Thymus (tissue), 11 donors: Measurements from ENCODE around the gene TECTA. TPM values are rescaled to one million over a fixed set of nuclear protein-coding genes. Genes with fewer than 3 reads are reported as not detected.
"Not testable (repeated sequence)": the region's sequence is repeated elsewhere in the genome, so short reads cannot be mapped to it uniquely, and the experiment has no call there.

ENCODE experiments used
- DNase-seq, 9 donors: peaks; one replicate each; pipeline ENCODE4 v3.0.0-alpha.2; 2013; ENCODE audit warnings: low spot score in 9 of 9, low read depth in 6 of 9, missing footprints in 1 of 9
- H3K27ac ChIP-seq, 2 donors: one replicate each; pipeline ENCODE4 v1.5.1; 2013; ENCODE audit warnings: control low read depth in 1 of 2, low read depth in 1 of 2, low read length in 1 of 2, mild to moderate bottlenecking in 1 of 2, moderate library complexity in 1 of 2
- H3K27me3 ChIP-seq, 2 donors: one replicate each; pipeline ENCODE4 v1.5.1; 2013; ENCODE audit warnings: low read length in 1 of 2; ENCODE audit not compliant: control insufficient read depth in 2 of 2, insufficient read depth in 1 of 2
- H3K36me3 ChIP-seq, 2 donors: one replicate each; pipeline ENCODE4 v1.5.1; 2013; ENCODE audit warnings: low read length in 1 of 2, mild to moderate bottlenecking in 1 of 2, moderate library complexity in 1 of 2; ENCODE audit not compliant: control insufficient read depth in 2 of 2, insufficient read depth in 2 of 2
- H3K4me1 ChIP-seq, 2 donors: one replicate each; pipeline ENCODE4 v1.5.1; 2013; ENCODE audit warnings: low read length in 2 of 2; ENCODE audit not compliant: control insufficient read depth in 2 of 2, insufficient read depth in 2 of 2
- H3K4me3 ChIP-seq, 2 donors: one replicate each; pipeline ENCODE4 v1.5.1; 2013; ENCODE audit warnings: low read length in 2 of 2, control low read depth in 1 of 2, mild to moderate bottlenecking in 1 of 2
- H3K9me3 ChIP-seq, 2 donors: one replicate each; pipeline ENCODE4 v1.5.1; 2013; ENCODE audit warnings: low read length in 1 of 2, mild to moderate bottlenecking in 1 of 2; ENCODE audit not compliant: control insufficient read depth in 2 of 2, insufficient read depth in 1 of 2
- WGBS: extraction: QIAGEN DNeasy Blood & Tissue Kit; methylation state at CpG from one replicate; pipeline ENCODE4 v1.1.7; 2013; 5-methylcytosine and 5-hydroxymethylcytosine counted together
- polyA plus RNA-seq: library from polyadenylated mRNA; stranded (reverse); fragments of 200-250 nt; gene quantifications from one replicate; pipeline ENCODE4 v1.2.3, GENCODE V29; 2013
- total RNA-seq: library from RNA; stranded (reverse); fragments of 120-200 nt; gene quantifications from one replicate; pipeline ENCODE4 v1.2.4, GENCODE V29; 2013
- donor health status: healthy.

The TECTA gene
- total and polyA plus RNA-seq, 2 donors, result 0.19 to 0.71 TPM

DNA sequence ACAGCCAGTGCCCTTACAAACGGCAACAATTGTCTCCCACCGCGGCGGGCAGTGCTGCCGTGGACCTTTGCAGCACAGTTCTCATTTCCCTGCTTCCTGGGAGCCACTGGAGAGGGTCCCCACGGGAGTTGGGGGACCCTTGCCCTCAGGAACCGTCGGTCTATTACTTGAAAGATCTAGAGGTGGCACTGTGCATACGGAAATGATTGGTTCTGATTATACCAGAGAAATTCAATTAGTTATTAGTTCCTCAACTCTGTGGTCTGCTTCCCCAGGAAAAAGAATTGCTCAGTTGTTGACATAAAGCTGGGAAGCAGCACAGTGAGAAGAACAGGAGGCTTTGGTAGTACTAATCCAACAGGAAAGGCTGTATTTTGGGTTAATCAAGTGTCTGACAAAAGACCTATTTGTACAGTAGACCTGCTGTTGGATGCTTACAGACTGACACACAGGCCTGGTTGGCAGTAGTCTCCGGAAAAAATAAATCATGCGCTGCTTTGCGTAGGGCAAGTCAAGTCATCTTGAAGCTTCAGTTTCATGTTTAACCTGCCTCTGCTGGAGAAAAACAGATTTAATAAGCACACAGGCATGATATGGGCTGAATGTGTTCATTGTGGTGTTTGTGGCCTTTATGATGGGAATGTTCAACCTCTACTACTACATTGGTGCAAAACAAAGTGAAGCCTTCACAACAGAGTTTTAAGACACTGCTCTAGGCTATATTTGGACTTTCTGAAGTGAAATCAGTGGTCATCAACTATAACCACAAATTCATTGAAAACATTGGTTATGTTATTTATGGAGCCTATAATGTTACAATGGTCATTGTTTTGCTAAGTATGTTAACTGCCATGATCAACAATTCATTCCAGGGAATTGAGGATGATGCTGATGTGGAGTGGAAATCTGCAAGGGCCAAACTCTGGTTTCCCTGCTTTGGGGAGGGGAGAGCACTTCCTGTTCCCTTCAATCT lies 136.9 kb downstream of the TECTA start:
- H3K27ac ChIP-seq, result peak overlapping the region in 1 of 2 donors; percentile 52
- DNase-seq, result no peak
- 88% methylated on average over 12 of the region's 12 CpGs for WGBS

DNA sequence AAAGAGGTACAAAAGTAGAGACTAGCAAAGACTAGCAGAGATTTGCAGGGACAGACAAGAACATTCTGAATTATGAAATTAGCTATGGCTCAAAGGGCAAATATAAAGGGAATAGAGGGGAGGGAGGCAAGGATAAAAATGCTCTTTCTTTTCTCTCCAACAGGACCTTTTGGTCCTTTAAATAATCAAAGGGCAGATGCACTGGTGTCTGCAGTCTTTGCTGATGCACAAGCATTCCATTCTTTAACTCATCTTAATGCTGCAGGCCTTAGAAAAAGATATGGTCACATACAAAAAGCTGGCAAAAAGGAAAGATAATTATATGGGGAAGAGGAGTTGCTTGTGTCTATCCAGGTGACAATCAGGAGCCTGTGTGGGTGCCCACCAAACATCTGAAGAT lies 137.9 kb downstream of the TECTA start:
- Histone ChIP-seq H3K27ac (no peak overlapping the region), H3K27me3 (peaks cover 0 to 2% of the 10 kb centered on the region in 2 donors), H3K36me3 (no peaks in the 10 kb centered on the region), H3K9me3 (no peaks in the 10 kb centered on the region), H3K4me3 (no peak overlapping the region), H3K4me1 (peaks cover 0 to 3% of the 10 kb centered on the region in 2 donors)
- no peak for DNase-seq

More for the DNA sequence above, 136.9 kb downstream of the TECTA start:
- Histone ChIP-seq H3K4me1 (peaks cover 0 to 3% of the 10 kb centered on the region in 2 donors), H3K27me3 (peaks cover 0 to 2% of the 10 kb centered on the region in 2 donors), H3K4me3 (no peak overlapping the region), H3K36me3 (no peaks in the 10 kb centered on the region), H3K9me3 (no peaks in the 10 kb centered on the region)

DNA sequence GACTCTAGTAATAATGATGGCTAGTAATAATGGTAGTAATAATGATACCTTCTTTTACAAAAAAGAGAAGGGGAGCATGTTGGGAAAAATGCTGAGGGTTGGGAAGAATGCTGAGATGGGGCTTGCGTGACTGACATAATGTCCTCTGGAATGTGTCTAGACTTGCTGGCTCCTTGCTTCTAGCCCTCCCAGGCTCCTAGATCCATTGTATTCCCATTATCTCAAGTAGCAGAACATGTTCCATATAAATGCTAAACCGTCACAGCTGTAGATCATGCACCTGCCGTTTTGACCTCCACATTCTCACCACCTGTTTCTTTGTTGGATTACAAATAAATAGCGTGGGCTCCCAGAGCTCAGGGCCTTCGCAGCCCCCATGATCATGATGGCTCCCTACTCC lies 139.0 kb downstream of the TECTA start:
- H3K9me3 ChIP-seq, H3K36me3 ChIP-seq, H3K27ac ChIP-seq, H3K27me3 ChIP-seq, H3K4me3 ChIP-seq, H3K4me1 ChIP-seq, DNase-seq: not testable (repeated sequence)
- WGBS, result 89% methylated on average over 5 of the region's 5 CpGs

DNA sequence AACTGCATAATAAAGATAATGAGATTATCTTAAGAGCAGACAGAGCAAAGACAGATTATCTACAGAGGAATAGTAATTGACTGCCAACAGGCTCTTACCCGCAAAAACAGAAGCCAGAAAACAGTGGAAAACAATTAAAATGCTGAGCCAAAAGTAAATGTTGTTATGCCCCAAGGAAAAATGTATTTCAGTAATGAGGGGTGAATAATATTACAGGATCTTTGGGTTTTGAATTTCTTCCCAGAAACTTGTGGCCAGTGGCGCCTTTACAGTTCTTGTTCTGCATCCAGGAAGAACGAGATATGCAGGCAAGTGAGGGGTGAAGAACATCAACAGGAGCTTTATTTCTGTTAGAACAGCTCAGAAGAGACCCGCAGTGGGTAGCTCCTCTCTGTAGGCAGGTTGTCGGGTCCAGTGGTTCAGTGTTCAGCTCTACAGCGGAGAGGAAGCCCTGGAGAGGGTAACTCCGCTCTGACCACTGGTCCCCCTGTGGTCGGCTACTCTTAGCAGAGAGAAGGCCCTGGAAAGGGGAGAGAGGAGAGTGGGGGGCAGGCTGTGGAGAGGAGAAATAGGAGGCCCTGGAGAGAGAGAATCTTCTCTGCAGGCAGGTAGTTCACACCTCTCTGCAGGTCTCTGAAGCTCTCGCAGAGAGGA lies 139.7 kb downstream of the TECTA start:
- H3K27ac ChIP-seq, result no peak overlapping the region
- WGBS, result 83% methylated on average over 9 of the region's 9 CpGs
- no peaks in the 10 kb centered on the region for H3K36me3 ChIP-seq
- no peaks in the 10 kb centered on the region for H3K9me3 ChIP-seq
- DNase-seq, result no peak
- H3K27me3 ChIP-seq, result peaks cover 0 to 2% of the 10 kb centered on the region in 2 donors
- peaks cover 0 to 3% of the 10 kb centered on the region in 2 donors for H3K4me1 ChIP-seq
- H3K4me3 ChIP-seq, result no peak overlapping the region

Other genes with a start within 250 kb of the TECTA start
- 26.8 TPM for gene TBCEL, start 77.1 kb upstream of the TECTA start, total RNA-seq
- 9.0 TPM for gene TBCEL, start 77.1 kb upstream of the TECTA start, polyA plus RNA-seq
- 14.5 TPM for gene SC5D, start 191.5 kb downstream of the TECTA start, total RNA-seq
- gene SC5D, start 191.5 kb downstream of the TECTA start, polyA plus RNA-seq, result 29.4 TPM